SK-N-SH (cell line): ENCODE measurements around the gene IRF2.

Experiments used
- CTCF ChIP-seq: fragments of 200-600 bp; sonication (generic); IDR thresholded peaks from 2 replicates; pipeline ENCODE4 v1.6.1; 2017; ENCODE audit warnings: antibody characterized with exemption, mild to moderate bottlenecking, moderate library complexity
- POLR2AphosphoS5 ChIP-seq: IDR thresholded peaks from 2 replicates; pipeline ENCODE4 v1.6.1; 2012; ENCODE audit warnings: low read depth, low read length
- RCOR1 ChIP-seq: fragments of 150-350 bp; IDR thresholded peaks from 2 replicates; pipeline ENCODE4 v1.6.1; 2017; ENCODE audit warnings: antibody characterized with exemption, low read length
- RFX5 ChIP-seq: IDR thresholded peaks from 2 replicates; pipeline ENCODE4 v1.6.1; 2012; ENCODE audit warnings: mild to moderate bottlenecking, improper control_type of control experiment, low read length
- TAF1 ChIP-seq: IDR thresholded peaks from 2 replicates; pipeline ENCODE4 v1.6.1; 2012; ENCODE audit warnings: low read depth, mild to moderate bottlenecking, low read length, moderate library complexity, borderline replicate concordance

GRCh38 chr4:184355111-184355604 is 119.2 kb downstream of the IRF2 start:
- TF ChIP-seq RCOR1 (0 out of 2 replicates have a peak, but pooled peaks have one; percentile 21), CTCF (no peak), TAF1 (no peak), POLR2AphosphoS5 (peak; percentile 69; the same call in 1 of the 2 replicates), RFX5 (no peak)
